ENCODE measurements around the gene ZDHHC14. TPM values are rescaled to one million over a fixed set of nuclear protein-coding genes. Genes with fewer than 3 reads are reported as not detected.
"Not testable (repeated sequence)": the region's sequence is repeated elsewhere in the genome, so short reads cannot be mapped to it uniquely, and the experiment has no call there.

ZDHHC14 gene
- total RNA-seq, 2 donors from 2014 or later = 8.8 to 11.6 TPM

GRCh38 chr6:157570104-157570503, 189.1 kb downstream of the ZDHHC14 start:
- DNase-seq (no peak), ATAC-seq (no peak)
- intact Hi-C loops (cut with DNase I, micrococcal nuclease) = no loop called here

GRCh38 chr6:157570752-157571151, 189.8 kb downstream of the ZDHHC14 start:
- ATAC-seq (no peak), DNase-seq (no peak)
- intact Hi-C loops (cut with DNase I, micrococcal nuclease) = no loop called here

- intact Hi-C loops (cut with DNase I, micrococcal nuclease) = no loop called here
- no peak for ATAC-seq
These were observed 190.3 kb downstream of the ZDHHC14 start for GRCh38 chr6:157571269-157571668.

GRCh38 chr6:157571950-157572349, 191.0 kb downstream of the ZDHHC14 start:
- ATAC-seq (no peak), DNase-seq (no peak)
- intact Hi-C loops (cut with DNase I, micrococcal nuclease) = no loop called here

More at GRCh38 chr6:157571269-157571668, 190.3 kb downstream of the ZDHHC14 start:
- no peak for DNase-seq

- DNase-seq (no peak), ATAC-seq (no peak)
- intact Hi-C loops (cut with DNase I, micrococcal nuclease) = no loop called here
These were observed 193.9 kb downstream of the ZDHHC14 start for GRCh38 chr6:157574851-157575424.

GRCh38 chr6:157575436-157576145, 194.6 kb downstream of the ZDHHC14 start:
- intact Hi-C loops (cut with DNase I, micrococcal nuclease) = no loop called here
- ATAC-seq (no peak), DNase-seq (no peak)

- ATAC-seq; intact Hi-C loops (cut with DNase I, micrococcal nuclease); DNase-seq: not testable (repeated sequence)
These were observed 196.0 kb downstream of the ZDHHC14 start for GRCh38 chr6:157576991-157577390.

- DNase-seq; ATAC-seq; intact Hi-C loops (cut with DNase I, micrococcal nuclease): not testable (repeated sequence)
These were observed 197.5 kb downstream of the ZDHHC14 start for GRCh38 chr6:157578527-157578926.

- DNase-seq = no peak
- intact Hi-C loops (cut with DNase I, micrococcal nuclease) = no loop called here
These were observed 198.6 kb downstream of the ZDHHC14 start for GRCh38 chr6:157579467-157580031.

GRCh38 chr6:157584036-157584435, 203.0 kb downstream of the ZDHHC14 start:
- no peak for DNase-seq
- intact Hi-C loops (cut with DNase I, micrococcal nuclease) = no loop called here
- ATAC-seq = no peak

More at GRCh38 chr6:157579467-157580031, 198.6 kb downstream of the ZDHHC14 start:
- peak; percentile 93 for ATAC-seq

- ATAC-seq = no peak
- DNase-seq = no peak
- intact Hi-C loops (cut with DNase I, micrococcal nuclease) = no loop called here
These were observed 204.5 kb downstream of the ZDHHC14 start for GRCh38 chr6:157585274-157586087.

- DNase-seq (no peak), ATAC-seq (no peak)
- intact Hi-C loops (cut with DNase I, micrococcal nuclease) = no loop called here
These were observed 205.1 kb downstream of the ZDHHC14 start for GRCh38 chr6:157586088-157586414.

GRCh38 chr6:157586476-157587126, 205.6 kb downstream of the ZDHHC14 start:
- no peak for DNase-seq
- no peak for ATAC-seq
- intact Hi-C loops (cut with DNase I, micrococcal nuclease) = no loop called here

- DNase-seq = no peak
- ATAC-seq = no peak
- intact Hi-C loops (cut with DNase I, micrococcal nuclease) = no loop called here
These were observed 206.3 kb downstream of the ZDHHC14 start for GRCh38 chr6:157587127-157587926.

GRCh38 chr6:157590654-157591053, 209.7 kb downstream of the ZDHHC14 start:
- intact Hi-C loops (cut with DNase I, micrococcal nuclease) = loop anchor here in 1 of 2 donors (10.0 kb wide), 1 partner anchor 276 kb away; no protein-coding TSS in a partner anchor
- DNase-seq, ATAC-seq: not testable (repeated sequence)

GRCh38 chr6:157592541-157592940, 211.6 kb downstream of the ZDHHC14 start:
- no peak for DNase-seq
- intact Hi-C loops (cut with DNase I, micrococcal nuclease) = loop anchor here in 1 of 2 donors (10.0 kb wide), 1 partner anchor 278 kb away; no protein-coding TSS in a partner anchor
- no peak for ATAC-seq

GRCh38 chr6:157592980-157593379, 212.0 kb downstream of the ZDHHC14 start:
- intact Hi-C loops (cut with DNase I, micrococcal nuclease) = loop anchor here in 1 of 2 donors (10.0 kb wide), 1 partner anchor 278 kb away; no protein-coding TSS in a partner anchor
- DNase-seq (no peak), ATAC-seq (no peak)

- intact Hi-C loops (cut with DNase I, micrococcal nuclease) = loop anchor here in 1 of 2 donors (10.0 kb wide), 1 partner anchor 279 kb away; no protein-coding TSS in a partner anchor
- no peak for DNase-seq
- ATAC-seq = no peak
These were observed 212.6 kb downstream of the ZDHHC14 start for GRCh38 chr6:157593596-157593995.
